ENCODE measurements around the gene ZNRF2. TPM values are rescaled to one million over a fixed set of nuclear protein-coding genes. Genes with fewer than 3 reads are reported as not detected.

ZNRF2 gene
- 12.2 and 12.7 TPM in 2 replicates for total RNA-seq (2014; rRNA removed)
- 2.0 TPM for polyA plus RNA-seq (2012)

DNA sequence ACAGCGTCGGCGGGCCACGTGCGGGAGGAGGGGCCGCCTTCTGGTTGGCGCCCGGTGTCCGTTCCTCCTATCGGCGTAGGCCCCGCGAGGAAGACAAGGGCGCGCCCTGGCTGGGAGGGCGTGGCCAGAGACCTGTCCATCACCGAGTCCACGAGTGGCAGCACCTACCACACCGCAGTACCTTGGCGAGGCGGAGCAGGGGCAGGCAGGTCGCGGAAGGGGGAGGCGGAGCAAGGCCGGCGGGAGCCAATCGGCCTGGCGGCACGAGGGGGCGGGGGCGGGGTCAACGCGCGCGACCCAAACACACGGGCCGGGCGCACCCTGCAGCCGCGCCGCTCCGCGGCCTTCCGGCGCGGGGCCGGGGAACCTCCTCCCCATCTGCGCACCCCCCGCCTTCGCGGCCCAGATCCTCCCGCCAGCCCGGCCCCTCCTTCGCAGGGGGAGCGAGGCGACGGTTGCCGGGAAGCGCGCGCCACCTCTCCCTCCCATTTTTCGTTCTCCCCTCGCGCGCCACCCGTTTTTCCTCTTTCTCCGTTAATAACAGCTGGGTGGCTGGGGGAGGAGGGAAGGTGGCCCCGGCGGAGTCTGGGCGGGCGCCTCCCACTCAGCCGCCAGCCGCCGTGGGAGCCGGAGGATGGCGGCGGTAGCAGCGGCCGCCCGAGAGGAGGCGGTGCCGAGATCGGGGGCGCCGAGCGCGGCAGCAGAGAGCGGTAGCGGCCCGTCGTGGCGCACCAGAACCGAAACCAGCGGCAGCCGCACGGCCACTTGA, at the start of gene ZNRF2:
Gene ZNRF2 (plus strand): TSS at position 300 of the 769 bp plus-strand sequence. CDS start 761 bp downstream, outside the sequence.
- peak; percentile 98 for DNase-seq (ENCODE audit: low read depth)

DNA sequence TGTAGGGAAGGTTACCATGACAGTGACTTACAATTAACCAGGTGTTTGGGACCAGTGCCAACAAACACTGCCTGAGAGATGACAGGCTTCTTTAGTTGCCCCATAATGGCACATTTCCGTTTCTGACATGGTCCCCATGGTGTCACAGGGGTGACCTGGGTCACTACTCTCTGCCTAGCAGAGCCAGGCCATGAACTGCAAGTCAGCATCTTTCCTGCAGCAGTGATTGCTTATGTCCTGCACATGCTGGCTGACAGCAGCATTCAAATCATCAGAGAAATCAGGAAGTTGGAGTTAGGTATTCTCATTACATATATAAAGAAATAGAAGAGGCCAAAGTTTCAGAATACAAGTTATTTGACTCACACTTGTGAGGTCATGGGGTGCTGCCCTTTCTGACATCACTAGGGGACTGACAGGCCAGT, 47.1 kb upstream of the ZNRF2 start:
- DNase-seq (ENCODE audit: low read depth) = peak; percentile 39

DNA sequence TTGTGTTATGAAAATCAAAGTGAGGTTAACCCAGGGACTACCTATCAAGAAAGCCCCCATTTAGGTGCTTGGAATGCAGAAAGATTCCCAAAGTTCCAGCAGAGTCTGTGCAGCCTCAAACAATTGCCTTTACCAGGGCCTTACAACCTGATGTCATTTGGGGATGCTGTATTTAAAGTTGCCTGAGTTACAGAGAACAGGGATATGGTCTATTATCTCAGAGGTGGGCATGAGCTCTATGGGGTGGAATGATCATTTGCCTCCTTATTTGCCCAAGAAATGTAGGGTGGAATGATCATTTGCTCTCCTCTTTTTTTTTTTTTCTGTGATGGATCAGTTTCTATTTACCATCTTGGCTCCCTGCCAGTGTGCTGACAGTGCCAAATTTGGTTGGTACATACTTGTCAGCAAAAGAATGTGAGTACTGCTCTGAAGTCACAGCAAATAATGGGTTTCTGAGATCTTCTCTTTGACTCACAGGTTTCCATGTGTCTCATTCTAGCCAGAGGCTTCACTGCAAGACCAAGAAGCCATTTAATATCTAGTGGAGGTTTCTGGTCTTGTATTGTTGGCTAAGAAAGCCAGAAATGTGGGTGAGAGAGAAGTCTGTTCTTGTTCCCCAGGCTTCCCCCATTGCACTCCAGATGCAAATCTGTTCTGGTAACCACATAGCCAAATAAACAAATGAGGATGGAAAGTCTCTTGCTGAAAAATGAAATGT, 45.5 kb upstream of the ZNRF2 start:
- peak; percentile 92 for DNase-seq (ENCODE audit: low read depth)

DNA sequence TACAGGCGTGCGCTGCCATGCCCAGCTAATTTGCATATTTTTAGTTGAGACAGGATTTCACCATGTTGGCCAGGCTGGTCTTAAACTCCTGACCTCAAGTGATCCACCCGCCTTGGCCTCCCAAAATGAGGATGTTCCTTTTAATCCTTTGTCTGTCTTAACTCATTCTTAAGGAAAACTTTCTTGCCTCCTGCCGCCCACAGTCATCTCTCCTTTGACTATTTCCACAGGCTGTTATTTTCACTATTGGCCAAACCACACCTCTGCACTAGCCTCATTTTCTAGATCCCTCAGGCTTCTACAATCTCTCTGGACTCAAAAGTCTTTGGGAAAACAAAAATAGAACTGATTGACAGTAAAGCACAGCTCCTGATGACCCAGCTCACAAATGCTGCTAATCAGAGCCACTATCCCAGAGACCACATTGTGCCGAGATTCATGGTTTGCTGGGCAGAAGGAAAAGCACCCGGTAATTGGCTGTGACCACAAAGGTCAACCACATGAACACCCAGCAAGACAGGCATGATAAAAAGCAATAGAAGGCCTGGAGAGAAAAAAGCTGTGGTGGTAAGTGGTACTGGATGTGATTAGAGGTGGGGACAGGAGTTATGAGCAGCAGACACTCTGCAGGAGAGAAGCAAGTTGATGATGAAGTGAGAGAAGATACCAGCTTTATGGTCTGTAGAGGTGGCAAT, 44.1 kb upstream of the ZNRF2 start:
- peak; percentile 84 for DNase-seq (ENCODE audit: low read depth)

DNA sequence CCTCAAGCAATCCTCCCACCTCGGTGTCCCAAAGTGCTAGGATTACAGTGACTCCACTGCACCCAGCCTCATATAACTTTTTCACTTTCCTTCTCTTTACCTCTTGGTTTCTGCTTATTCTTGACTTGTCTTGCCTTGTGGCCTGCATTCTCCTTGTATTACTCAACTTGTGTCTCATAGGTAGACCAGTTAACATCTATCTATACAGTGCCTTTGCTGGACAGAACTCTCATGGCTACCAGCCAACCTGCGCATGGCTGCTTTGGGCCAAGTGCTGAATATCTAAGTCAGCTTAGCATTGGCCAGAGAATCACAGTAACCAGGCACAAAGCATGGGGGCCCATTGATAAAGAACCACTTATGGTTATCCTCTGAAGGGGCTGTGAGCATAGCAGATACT, 42.6 kb upstream of the ZNRF2 start:
- no peak for DNase-seq (ENCODE audit: low read depth)

DNA sequence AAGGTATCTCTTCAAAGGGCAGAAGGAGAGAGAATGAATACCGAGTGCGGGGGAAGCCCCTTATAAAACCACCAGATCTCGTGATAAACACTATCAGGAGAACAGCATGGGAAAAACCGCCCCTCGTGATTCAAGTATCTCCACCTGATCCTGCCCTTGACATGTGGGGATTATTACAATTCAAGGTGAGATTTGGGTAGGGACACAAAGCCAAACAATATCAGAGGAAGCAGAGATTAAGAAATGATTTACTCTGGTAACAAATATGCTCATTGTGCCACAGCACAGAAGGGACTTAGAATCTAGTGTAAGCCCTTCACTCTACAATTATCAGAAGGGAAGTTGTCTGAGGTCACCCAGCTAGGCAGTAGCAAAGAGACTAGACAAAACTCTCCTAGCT, 40.1 kb upstream of the ZNRF2 start:
- DNase-seq (ENCODE audit: low read depth) = no peak

DNA sequence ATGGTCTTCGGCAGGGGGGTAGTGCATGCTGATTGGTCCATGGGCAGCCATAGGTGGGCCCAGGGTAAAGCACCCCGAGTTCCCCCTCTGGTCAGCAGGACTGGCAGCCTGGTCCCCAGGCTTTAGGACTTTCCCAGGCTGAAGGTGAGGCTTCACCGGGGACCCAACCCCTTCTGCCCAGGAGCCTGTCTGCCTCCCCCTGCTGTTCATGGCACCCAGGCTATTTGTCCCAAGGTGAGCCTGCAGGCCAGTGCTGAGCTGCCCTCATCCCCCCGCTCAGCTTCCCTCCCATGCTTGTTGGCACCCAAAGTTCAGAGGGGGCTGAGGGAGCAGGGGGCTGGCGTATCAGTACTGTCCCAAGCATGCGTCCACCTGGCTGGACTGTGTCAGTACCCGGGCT, 38.5 kb upstream of the ZNRF2 start:
- no peak for DNase-seq (ENCODE audit: low read depth)

DNA sequence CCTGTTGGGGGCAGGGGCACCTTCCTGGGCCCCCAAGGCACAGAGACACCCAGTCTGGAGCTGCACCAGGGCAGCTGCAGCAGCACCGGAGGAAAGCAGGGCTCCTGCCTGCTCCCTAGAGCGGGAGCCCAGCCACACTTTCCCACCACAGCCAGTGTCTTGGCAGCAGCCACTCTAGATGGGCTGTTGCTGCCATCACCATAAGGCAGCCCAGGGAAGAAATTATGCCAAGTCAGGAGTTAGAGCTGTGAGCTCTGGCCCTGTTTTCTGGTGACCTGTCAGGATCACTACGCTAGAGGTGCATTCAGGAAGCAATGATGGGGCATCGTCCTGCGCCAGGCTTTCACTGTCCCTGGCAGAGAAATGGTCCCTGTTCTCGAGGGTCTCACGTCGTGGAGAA, 38.0 kb upstream of the ZNRF2 start:
- no peak for DNase-seq (ENCODE audit: low read depth)

DNA sequence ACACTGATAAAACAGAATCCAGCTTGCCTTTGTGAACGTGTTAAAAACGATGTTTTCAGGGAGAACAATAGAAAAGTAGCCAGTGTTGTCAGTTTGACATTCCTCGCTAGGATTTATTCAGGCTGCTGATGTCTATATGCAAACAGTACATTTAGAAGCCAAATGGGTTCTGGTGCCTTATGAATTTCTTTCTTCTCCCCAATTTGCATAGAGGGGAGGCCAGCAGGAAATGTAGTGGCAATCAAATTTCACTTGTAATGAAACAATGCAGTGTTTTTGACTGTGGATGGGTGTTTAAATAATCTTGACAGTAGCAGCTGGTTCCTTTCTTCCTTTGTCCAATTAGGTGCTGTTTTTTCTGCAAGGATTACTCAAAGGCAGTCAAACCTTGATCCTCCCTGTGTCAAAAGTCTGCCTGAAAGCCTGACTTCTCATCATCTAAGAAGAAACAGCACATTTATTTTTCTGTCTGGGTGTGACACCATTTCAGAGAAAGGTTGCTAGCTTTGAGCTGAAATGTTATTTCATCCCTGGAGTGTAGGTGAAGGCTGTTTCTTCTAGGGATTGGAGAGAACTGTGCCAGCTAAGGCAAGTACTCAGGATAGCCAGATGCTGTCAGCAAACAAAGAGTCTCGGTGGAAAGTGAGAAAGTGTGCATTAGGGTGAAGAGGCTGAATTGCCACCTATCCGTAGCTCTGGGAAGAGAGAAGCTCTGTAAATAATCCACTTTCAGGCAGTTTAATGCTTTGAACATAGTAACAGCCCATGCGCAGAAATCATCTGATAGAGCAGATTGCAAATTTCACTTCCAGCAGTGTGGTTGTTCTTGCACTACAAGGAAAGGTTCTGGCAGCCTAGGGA, 36.6 kb upstream of the ZNRF2 start:
- DNase-seq (ENCODE audit: low read depth) = peak; percentile 20

DNA sequence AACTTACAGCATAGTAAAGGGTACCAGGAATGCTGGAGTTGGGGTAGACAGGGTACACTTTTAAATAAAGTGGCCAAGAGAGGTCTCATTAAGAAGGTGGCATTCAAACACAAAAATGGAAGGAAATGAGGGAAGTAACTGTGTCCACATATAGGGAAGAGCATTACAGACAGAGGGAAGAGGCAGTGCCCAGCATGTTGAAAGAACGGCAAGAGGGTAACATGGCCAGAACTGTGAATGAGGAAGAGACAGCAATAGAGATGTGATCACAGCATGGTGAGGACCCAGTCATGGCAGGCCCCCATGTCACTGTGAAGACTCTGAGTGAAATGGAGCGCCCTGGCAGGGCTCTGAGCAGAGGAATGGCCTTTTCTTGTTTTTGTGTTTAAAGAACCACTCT, 35.1 kb upstream of the ZNRF2 start:
- no peak for DNase-seq (ENCODE audit: low read depth)

DNA sequence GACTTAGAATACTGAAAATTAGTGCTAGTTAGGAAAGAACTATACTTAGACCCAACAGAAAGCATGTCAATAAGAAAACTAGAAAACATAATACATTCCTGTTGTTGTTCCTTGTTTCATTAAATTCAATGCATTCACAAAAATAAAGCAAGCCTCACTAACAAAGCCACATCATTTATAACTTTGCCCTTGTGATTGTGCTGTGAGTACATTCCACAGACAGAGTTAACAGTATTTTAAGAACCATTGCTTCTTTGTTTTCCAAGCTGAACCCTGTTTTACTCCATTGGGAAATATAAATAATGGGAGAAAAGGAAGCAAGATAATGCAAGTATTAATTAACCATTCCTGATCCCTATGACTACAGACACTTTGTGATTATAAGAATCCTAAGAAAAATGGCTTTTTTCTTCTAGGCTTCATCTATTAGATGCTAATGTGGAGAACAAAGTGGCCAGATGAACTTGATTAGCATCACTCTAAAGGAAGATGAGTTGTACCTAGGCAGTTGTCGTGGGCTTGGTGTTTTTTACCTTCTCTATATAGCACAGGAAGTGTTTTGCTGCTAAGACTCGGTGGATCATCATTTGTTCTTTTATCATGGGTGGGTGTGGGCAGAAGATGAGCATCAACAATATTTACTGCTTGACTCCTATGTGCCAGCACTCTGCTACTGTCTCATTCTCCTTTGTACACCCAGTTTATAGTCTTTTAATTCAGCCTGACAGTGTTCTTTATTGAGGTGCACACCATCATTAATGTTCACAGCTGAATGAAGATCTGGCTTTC, 34.2 kb upstream of the ZNRF2 start:
- no peak for DNase-seq (ENCODE audit: low read depth)

DNA sequence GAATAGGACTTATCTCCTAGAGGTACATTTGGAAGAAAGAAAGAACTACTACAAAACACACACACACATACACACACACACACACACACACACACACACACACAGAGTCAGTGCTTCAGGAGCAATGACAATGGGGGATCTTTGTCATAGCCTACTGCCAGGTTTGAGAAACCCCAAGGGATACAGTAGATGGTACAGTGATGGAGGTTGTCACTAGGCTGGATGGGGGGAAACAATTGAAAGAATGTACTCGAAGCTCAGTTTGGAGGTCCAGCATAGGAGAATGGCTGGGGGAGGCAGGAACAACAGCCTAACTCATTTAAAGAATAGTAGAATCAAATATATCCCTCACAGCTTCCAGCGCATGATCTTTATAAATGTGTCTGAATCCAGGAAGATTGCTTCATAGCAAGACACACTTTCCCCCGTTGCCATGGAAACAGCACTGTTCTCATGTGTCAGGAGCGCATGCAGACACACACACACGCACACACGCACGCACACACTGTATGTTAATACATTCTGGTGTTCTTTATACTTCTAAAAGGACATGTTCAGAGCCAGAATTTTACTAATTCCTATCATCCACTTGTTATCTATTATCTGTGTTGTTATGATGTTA, 32.6 kb upstream of the ZNRF2 start:
- DNase-seq (ENCODE audit: low read depth) = peak; percentile 49

DNA sequence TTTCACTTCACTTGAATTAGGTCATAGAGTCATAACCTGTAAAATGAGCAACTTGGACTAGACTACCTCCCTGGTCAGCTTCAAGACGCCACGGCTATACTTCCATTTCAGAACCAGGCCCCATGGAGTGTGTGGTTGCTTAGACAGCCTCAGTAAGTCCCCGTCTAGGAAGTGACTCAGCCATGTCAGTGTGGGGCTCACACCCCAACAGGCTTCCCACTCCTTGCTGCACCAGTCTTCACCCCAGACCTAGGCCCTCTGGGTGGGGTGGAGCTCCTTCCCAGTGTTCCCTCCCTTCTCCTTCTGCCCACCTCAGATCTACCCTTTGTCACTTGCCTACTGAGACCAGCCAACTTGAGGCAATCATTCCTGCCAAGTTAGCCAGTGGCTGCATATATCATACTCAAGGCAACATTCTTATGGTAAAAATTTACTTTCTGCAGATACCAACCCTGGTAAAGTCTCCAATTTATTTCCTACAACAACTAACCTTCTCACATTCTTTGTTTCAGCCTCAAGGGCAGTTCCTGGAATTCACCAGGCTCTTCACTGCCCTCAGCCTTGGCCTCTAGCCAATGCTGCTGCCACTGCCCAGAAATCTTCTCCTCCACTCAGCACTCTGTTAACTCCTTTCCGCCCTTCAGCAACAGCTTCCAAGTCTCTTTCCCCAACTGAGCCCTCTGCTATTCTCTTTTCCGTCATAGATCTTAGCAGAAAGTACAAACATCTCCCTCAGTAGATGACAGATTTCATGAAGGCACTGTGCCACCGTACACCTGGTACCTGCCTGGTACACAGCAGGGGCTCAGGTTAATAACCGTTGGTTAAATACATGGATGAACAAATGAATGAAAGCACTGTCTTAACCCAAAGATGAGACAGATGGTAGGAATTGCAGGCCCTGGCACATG, 31.3 kb upstream of the ZNRF2 start:
- peak; percentile 69 for DNase-seq (ENCODE audit: low read depth)

DNA sequence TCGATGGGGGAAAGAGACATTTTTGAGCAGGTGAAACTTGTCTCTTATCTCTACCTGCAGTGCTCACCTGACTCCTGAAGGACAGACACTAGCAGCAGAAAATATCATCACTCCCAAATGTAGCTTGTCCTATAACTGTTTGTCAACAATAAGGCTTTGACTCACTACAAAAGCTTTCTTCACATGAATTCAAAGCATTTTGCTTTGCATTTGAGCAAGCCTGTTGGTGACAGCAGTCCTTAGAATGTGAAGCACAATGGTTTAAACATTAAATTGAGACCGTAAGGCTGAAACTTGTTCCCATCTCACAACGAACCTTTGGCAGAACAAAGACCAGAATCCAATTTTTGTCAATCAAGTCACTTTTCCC, 30.6 kb upstream of the ZNRF2 start:
- DNase-seq (ENCODE audit: low read depth) = no peak

DNA sequence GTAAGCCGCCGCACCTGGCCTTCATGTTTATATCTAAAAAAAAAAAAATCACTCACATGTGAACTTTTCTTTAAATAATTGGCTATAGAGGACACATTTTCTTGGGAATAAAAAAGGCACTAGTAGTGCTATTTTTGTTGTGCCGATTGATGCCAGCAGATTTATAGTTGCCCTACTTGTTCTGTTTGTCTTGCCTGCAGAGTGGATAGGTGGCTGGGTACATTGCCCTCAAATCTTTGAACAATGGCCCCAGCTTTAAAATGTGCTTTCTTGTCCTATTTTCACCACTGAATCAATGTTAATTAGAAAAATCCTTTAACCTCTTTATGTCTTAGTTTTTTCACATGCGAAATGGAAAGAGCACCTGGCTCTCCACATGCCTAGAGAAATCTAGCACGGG, 30.1 kb upstream of the ZNRF2 start:
- DNase-seq (ENCODE audit: low read depth) = no peak

DNA sequence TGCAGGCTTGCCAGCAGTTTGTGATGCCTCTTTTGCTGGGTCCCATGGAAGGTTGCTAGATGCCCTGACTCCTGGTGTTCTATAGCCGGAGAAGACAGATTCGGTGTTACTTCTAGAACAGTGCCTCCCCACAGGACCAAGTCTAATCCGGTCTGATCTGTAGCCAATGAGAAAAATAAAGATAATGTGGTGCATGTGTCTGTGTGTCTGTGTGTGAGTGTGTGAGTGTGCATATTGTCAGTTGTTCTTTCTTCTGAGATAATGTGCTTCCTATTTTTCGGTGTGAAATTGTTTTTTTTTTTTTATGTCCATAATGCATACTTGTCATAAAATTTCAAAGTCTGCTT, 29.7 kb upstream of the ZNRF2 start:
- DNase-seq (ENCODE audit: low read depth) = no peak

DNA sequence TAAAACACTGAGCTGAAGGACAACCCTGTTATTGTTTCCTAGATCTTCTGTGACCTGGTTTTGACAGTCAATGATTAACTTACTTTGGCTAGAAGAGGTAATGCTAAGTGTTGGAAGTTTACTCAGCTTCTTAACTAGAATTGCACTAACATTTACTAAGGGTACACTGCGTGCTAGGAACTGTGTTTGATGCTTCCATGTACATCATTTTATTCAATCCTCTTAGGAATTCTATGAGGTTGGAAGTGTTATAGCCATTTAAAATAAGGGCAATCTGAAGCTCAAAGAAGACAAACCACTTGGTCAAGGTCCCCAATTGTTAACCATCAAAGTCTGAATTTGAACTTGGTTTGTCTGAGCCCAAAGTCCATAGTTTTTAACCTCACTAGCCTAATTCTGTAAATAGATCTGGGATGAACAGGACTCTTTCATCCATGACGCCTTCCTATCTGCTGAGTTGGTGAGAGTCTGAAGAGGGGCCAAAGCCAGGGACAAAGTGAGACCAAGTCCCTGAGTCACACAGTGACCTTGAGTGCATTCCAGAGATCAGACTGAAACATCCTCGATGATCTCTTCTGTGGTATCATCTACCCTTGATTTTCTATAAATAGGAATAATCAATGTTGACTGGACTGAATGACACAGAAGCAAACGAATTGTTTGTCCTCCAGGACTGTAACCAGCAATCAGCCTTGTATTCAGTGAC, 29.2 kb upstream of the ZNRF2 start:
- DNase-seq (ENCODE audit: low read depth) = no peak

DNA sequence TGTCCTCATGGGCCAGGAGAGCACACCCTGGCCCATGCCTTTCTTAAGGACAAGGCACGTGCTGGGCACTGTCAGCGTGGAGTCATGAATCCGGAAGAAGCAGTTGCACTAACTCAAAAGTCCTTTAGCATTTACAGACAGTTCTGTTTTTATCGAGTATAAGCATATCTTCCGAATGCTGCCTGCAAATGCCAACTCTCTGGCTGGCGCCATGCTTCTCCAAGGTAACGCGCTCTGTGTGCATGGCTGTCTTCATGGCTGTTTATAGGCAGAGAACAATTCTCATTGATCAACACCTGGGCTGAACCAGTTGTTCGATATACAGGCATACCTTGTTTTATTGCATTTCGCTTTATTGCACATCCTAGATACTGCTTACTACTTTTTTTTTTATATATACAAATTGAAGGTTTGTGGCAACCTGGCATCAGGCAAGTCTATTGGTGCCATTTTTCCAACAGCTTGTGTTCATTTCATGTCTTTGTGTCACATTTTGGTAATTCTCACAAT, 28.0 kb upstream of the ZNRF2 start:
- DNase-seq (ENCODE audit: low read depth) = no peak
